Stomach (tissue), 4 donors: Measurements from ENCODE around the gene PPP1R3E.

Experiments
- POLR2A ChIP-seq, 4 donors: fragments of 450-650 bp; IDR thresholded peaks; one replicate each; pipeline ENCODE4 v1.6.1; 2016; ENCODE audit warnings: antibody characterized with exemption in 4 of 4, control low read depth in 2 of 4, mild to moderate bottlenecking in 1 of 4, moderate library complexity in 1 of 4
- TF ChIP-seq, protein P1 (sequence below), 7 experiments: fragments of 450-650 bp in 4 of 7; fragments of 200-600 bp in 3 of 7; sonication (generic) in 3 of 7; IDR thresholded peaks; one replicate each; pipeline ENCODE4 v1.5.1; 2016 to 2019; ENCODE audit warnings: antibody characterized with exemption in 7 of 7, control low read depth in 2 of 7, mild to moderate bottlenecking in 1 of 7

- TF ChIP-seq, protein P1, sequence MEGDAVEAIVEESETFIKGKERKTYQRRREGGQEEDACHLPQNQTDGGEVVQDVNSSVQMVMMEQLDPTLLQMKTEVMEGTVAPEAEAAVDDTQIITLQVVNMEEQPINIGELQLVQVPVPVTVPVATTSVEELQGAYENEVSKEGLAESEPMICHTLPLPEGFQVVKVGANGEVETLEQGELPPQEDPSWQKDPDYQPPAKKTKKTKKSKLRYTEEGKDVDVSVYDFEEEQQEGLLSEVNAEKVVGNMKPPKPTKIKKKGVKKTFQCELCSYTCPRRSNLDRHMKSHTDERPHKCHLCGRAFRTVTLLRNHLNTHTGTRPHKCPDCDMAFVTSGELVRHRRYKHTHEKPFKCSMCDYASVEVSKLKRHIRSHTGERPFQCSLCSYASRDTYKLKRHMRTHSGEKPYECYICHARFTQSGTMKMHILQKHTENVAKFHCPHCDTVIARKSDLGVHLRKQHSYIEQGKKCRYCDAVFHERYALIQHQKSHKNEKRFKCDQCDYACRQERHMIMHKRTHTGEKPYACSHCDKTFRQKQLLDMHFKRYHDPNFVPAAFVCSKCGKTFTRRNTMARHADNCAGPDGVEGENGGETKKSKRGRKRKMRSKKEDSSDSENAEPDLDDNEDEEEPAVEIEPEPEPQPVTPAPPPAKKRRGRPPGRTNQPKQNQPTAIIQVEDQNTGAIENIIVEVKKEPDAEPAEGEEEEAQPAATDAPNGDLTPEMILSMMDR (IDR thresholded peaks at IDR 0.05): no peak
- no peak for TF ChIP-seq POLR2A (IDR thresholded peaks at IDR 0.05)
Observed at GRCh38 chr14:23323838-23324454, 21.3 kb upstream of the PPP1R3E start.
